Measurements from ENCODE around the gene ADIPOR2. TPM values are rescaled to one million over a fixed set of nuclear protein-coding genes. Genes with fewer than 3 reads are reported as not detected.
"Not testable (repeated sequence)": the region's sequence is repeated elsewhere in the genome, so short reads cannot be mapped to it uniquely, and the experiment has no call there.

The ADIPOR2 gene
- total RNA-seq, 1 donor from 2014 or later, result 43.5 TPM

DNA sequence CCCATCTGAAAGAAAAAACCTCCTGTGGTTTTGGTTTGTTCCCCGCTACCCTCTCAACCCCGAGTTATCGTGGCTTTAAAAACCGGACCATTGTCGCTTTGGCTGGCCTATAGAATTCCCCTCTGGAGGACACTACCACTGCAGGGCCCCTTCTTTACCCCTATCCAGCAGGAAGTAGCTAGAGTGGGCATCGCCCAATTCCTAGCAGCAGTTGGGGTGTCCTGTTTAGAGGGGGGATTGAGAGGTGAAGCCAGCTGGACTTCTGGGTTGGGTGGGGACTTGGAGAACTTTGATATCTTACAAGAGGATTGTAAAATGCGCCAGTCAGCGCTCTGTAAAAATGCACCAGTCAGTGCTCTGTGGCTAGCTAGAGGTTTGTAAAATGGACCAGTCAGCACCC, 24.6 kb downstream of the ADIPOR2 start:
- not testable (repeated sequence) for H3K9me3 Mint-ChIP-seq (ENCODE audit: unreplicated experiment); DNase-seq (ENCODE audit: extremely low spot score, unreplicated experiment); H3K27me3 Mint-ChIP-seq (ENCODE audit: unreplicated experiment); H3K27ac Mint-ChIP-seq (ENCODE audit: unreplicated experiment); H3K4me3 Mint-ChIP-seq (ENCODE audit: unreplicated experiment)
- Mint-ChIP-seq H3K4me1 (ENCODE audit: unreplicated experiment) (peaks cover 15% of the 10 kb centered on the region), H3K36me3 (ENCODE audit: unreplicated experiment) (peaks cover 11% of the 10 kb centered on the region)

DNA sequence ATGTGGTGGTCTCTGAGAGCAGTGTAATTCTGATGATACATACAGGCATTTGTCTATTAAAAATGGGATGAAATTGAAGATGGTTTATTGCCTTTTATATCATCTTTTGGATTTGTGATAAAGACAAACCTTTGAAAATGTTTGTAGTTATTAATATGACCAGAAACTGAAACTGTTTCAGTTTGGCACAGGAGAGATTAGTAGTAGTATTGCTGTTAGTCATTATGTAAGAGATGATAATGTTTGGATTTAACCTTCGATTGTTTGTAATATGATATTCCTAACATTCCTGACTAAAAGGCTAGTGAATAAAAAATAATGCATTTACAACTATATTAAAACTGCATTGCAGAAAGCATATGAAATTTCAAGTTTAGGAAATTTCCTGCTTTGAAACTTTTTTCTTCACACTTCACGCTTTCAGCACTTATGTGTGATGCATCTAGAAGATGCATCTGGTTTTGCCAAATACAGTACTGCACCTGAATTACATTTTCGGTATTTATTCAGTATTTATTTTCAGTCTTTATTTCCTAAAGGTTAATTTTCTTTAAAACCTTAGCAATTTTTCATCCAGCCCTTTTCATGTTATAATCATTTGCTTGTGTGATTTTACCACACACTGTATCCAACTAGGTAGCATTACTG, 25.5 kb downstream of the ADIPOR2 start:
- Mint-ChIP-seq H3K36me3 (ENCODE audit: unreplicated experiment) (peaks cover 11% of the 10 kb centered on the region), H3K4me1 (ENCODE audit: unreplicated experiment) (peaks cover 15% of the 10 kb centered on the region)
- TF ChIP-seq, protein P1, sequence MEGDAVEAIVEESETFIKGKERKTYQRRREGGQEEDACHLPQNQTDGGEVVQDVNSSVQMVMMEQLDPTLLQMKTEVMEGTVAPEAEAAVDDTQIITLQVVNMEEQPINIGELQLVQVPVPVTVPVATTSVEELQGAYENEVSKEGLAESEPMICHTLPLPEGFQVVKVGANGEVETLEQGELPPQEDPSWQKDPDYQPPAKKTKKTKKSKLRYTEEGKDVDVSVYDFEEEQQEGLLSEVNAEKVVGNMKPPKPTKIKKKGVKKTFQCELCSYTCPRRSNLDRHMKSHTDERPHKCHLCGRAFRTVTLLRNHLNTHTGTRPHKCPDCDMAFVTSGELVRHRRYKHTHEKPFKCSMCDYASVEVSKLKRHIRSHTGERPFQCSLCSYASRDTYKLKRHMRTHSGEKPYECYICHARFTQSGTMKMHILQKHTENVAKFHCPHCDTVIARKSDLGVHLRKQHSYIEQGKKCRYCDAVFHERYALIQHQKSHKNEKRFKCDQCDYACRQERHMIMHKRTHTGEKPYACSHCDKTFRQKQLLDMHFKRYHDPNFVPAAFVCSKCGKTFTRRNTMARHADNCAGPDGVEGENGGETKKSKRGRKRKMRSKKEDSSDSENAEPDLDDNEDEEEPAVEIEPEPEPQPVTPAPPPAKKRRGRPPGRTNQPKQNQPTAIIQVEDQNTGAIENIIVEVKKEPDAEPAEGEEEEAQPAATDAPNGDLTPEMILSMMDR (IDR thresholded peaks at IDR 0.05), result no peak

DNA sequence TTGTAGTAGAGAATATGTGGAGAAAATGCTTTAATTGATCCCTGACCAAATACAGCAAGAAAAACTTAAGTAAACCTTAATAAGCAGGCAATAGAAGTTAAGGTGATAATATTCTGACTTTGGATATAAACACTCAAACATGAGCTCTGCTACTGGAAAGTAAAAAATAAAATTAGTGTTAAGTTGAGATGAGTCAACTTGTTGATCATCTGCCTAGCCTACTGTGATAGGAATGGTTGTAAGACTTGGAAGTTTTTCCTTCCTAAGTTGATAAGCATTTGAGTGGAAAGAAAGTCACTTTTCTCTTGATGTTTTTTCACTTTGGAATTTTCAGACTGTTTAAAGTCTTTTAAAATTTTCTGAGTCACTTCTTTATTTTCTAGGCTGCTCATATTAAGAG, 26.0 kb downstream of the ADIPOR2 start:
- H3K4me3 Mint-ChIP-seq (ENCODE audit: unreplicated experiment), result no peak overlapping the region
- no peaks in the 10 kb centered on the region for H3K27me3 Mint-ChIP-seq (ENCODE audit: unreplicated experiment)
- no peak for DNase-seq (ENCODE audit: extremely low spot score, unreplicated experiment)
- H3K9me3 Mint-ChIP-seq (ENCODE audit: unreplicated experiment), result peaks cover 7% of the 10 kb centered on the region
- H3K4me1 Mint-ChIP-seq (ENCODE audit: unreplicated experiment), result peaks cover 15% of the 10 kb centered on the region
- H3K27ac Mint-ChIP-seq (ENCODE audit: unreplicated experiment), result no peak overlapping the region
- H3K36me3 Mint-ChIP-seq (ENCODE audit: unreplicated experiment), result peaks cover 11% of the 10 kb centered on the region
- TF ChIP-seq, protein P1 (IDR thresholded peaks at IDR 0.05), result no peak

More for the DNA sequence above, 25.5 kb downstream of the ADIPOR2 start:
- H3K4me3 Mint-ChIP-seq (ENCODE audit: unreplicated experiment), result no peak overlapping the region
- peak overlapping the region; percentile 42 for H3K27ac Mint-ChIP-seq (ENCODE audit: unreplicated experiment)
- no peaks in the 10 kb centered on the region for H3K27me3 Mint-ChIP-seq (ENCODE audit: unreplicated experiment)
- no peak for DNase-seq (ENCODE audit: extremely low spot score, unreplicated experiment)
- peaks cover 7% of the 10 kb centered on the region for H3K9me3 Mint-ChIP-seq (ENCODE audit: unreplicated experiment)

DNA sequence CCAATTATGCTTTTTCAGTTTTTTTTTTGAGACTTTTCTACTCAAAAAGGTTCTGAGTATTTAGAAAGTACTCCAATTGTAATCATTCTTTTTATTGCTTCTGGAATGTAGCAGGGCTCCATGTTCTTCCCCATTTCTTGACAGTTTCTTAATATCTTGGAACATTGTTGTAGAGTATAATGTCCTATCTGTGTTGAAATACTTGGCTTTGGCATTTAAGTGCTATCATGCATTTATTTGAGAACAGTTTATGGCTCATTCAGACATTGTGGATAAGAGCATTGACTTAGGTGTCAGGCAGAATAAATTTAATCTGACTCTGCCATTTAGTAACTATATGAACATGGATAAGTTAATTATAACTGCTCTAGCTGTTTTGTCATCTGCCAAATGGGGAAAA, 28.3 kb downstream of the ADIPOR2 start:
- DNase-seq (ENCODE audit: extremely low spot score, unreplicated experiment), result no peak
- Mint-ChIP-seq H3K4me1 (ENCODE audit: unreplicated experiment) (peaks cover 15% of the 10 kb centered on the region), H3K36me3 (ENCODE audit: unreplicated experiment) (peaks cover 9% of the 10 kb centered on the region), H3K9me3 (ENCODE audit: unreplicated experiment) (peaks cover 7% of the 10 kb centered on the region), H3K27ac (ENCODE audit: unreplicated experiment) (no peak overlapping the region), H3K27me3 (ENCODE audit: unreplicated experiment) (no peaks in the 10 kb centered on the region), H3K4me3 (ENCODE audit: unreplicated experiment) (no peak overlapping the region)
- TF ChIP-seq, protein P1 (IDR thresholded peaks at IDR 0.05), result no peak

DNA sequence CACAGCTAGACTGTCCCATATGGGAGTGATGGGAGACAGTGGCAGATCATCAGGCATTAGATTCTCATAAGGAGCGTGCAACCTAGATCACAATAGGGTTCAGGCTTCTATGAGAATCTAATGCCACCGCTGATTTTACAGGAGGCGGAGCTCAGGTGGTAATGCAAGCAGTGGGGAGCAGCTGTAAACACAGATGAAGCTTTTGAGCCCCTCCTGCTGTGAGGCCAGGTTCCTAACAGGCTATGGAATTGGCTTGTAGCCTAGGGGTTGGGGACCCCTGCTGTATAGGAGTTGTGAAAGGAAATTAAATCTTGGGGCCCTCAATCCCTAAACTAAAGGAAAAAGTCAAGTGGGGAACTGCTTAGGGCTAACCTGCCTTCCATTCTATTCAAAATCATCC, 29.6 kb downstream of the ADIPOR2 start:
- Mint-ChIP-seq H3K36me3 (ENCODE audit: unreplicated experiment) (no peaks in the 10 kb centered on the region), H3K4me3 (ENCODE audit: unreplicated experiment) (no peak overlapping the region), H3K4me1 (ENCODE audit: unreplicated experiment) (peaks cover 15% of the 10 kb centered on the region), H3K9me3 (ENCODE audit: unreplicated experiment) (no peaks in the 10 kb centered on the region), H3K27me3 (ENCODE audit: unreplicated experiment) (no peaks in the 10 kb centered on the region), H3K27ac (ENCODE audit: unreplicated experiment) (no peak overlapping the region)
- TF ChIP-seq, protein P1 (IDR thresholded peaks at IDR 0.05), result no peak
- no peak for DNase-seq (ENCODE audit: extremely low spot score, unreplicated experiment)

Measured in osteocyte (in vitro differentiated cells).